D721Med (cell line): Measurements from ENCODE around the gene IMPDH1.

Experiments
- DNase-seq: peaks from one replicate; pipeline ENCODE4 v3.0.0; 2011; ENCODE audit warnings: low spot score; ENCODE audit not compliant: insufficient read length
- FAIRE-seq: peaks from 2 replicates; lab custom pipeline; 2011; peaks lifted over from hg19 to GRCh38; lab: Jason Lieb, UNC
- TF ChIP-seq, protein P1 (sequence below): IDR thresholded peaks from 2 replicates; pipeline ENCODE4 v1.5.1; 2012; ENCODE audit warnings: mild to moderate bottlenecking, control low read depth; ENCODE audit not compliant: insufficient read depth; ENCODE audit errors: missing control alignments

The IMPDH1 gene

DNA sequence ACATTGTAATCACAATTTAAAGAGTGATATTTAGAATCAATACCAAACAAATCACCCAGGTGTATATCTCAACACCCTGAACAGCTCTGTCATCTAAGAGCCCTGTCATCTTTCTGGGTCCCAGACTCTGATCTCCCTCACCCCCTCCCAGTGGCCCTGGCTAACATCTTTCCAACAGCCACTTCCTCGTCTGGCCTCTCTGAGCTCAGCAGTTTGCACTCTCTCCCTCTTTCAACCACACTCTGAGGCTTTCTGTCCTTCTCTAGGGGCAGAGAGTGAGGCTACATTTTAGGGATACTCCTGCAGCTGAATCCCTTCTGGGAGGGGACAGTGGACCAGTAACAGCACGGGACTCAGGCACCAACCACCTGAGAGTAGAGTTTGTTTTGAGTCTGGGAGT lies 31.1 kb downstream of the IMPDH1 start:
- FAIRE-seq (no peak), DNase-seq (no peak)
- TF ChIP-seq, protein P1, sequence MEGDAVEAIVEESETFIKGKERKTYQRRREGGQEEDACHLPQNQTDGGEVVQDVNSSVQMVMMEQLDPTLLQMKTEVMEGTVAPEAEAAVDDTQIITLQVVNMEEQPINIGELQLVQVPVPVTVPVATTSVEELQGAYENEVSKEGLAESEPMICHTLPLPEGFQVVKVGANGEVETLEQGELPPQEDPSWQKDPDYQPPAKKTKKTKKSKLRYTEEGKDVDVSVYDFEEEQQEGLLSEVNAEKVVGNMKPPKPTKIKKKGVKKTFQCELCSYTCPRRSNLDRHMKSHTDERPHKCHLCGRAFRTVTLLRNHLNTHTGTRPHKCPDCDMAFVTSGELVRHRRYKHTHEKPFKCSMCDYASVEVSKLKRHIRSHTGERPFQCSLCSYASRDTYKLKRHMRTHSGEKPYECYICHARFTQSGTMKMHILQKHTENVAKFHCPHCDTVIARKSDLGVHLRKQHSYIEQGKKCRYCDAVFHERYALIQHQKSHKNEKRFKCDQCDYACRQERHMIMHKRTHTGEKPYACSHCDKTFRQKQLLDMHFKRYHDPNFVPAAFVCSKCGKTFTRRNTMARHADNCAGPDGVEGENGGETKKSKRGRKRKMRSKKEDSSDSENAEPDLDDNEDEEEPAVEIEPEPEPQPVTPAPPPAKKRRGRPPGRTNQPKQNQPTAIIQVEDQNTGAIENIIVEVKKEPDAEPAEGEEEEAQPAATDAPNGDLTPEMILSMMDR = no peak

DNA sequence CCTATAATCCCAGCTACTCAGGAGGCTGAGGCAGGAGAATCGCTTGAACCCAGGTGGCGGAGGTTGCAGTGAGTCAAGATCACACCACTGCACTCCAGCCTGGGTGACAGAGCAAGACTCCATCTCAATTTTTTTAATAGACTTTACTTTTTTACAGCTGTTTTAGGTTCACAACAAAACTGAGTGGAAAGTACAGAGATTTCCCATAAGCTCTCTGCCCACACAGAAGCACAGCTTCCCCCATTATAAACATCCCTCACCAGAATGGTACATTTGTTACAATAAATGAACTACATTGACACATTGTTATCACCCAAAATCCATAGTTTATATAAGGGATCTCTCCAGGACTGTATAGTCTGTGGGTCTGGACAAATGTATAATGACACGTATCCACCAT lies 33.7 kb downstream of the IMPDH1 start:
- TF ChIP-seq, protein P1 = no peak
- DNase-seq (no peak), FAIRE-seq (no peak)

DNA sequence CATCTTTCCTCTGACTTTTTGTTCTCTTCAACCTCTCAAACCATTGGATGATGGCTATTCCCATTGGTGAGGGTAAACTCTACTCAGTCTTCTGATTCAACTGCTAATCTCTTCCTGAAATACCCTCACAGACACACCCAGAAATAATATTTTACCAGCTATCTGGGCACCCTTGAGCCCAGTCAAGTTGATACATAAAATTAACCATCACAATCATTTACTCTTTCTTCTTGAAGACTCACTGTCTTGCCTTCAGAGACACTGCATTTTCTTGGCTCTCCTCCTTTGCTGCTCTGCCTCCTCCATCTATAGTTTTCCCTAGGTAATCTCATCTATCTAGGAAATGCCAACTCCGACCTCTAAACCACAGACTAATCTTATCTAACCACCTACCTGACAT lies 35.7 kb downstream of the IMPDH1 start:
- FAIRE-seq (no peak), DNase-seq (no peak)
- TF ChIP-seq, protein P1 = no peak

DNA sequence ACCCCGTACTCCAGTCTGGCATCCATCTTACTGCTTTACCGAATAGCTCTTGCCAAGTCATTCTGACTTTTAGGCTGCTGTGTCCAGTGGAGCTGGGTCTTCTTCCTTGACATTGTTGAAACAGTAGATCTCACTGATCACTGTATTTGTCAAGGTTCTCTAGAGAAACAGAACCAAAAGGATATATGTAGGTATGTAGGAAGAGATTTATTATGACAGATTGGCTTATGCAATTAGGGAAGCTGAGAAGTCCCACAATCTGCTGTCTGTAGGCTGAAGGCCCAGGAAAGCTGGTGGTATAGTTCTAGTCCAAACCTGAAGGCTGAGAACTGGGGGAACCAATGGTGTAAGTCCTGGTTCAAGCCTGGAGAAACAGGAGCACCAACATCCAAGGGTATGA lies 36.2 kb downstream of the IMPDH1 start:
- TF ChIP-seq, protein P1 = no peak
- DNase-seq (no peak), FAIRE-seq (no peak)

DNA sequence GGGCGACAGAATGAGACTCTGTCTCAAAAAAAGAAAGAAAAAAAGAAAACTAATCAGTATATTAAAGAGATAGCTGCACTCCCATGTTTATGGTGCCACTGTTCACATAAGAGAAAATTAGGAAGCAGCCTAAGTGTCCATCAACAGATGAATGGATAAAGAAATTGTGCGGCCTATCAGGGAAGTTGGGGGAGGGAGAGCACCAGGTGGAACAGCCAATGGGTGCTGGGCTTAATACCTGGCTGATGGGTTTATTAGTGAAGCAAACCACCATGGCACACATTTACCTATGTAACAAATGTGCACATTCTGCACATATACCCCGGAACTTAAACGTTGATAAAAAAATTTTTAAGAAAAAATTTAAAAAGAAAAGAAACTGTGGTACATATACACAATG lies 39.3 kb downstream of the IMPDH1 start:
- FAIRE-seq (no peak), DNase-seq (no peak)
- TF ChIP-seq, protein P1 = no peak

DNA sequence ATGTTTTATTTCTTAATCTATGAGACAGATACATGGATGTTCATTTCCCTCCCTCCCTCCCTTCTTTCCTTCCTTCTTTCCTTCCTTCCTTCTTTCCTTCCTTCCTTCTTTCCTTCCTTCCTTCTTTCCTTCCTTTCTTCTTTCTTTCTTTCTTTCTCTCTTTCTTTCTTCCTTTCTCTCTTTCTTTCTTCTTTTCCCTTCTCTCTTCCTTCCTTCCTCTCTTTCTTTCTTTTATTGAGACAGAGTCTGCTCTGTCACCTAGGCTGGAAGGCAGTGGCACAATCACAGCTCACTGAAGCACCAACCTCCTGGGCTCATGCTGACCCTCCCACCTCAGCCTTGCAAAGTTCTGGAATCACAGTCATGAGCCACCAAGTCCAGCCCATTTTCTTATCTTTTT lies 42.8 kb downstream of the IMPDH1 start:
- FAIRE-seq = no peak
- DNase-seq = no peak
- TF ChIP-seq, protein P1 = no peak

DNA sequence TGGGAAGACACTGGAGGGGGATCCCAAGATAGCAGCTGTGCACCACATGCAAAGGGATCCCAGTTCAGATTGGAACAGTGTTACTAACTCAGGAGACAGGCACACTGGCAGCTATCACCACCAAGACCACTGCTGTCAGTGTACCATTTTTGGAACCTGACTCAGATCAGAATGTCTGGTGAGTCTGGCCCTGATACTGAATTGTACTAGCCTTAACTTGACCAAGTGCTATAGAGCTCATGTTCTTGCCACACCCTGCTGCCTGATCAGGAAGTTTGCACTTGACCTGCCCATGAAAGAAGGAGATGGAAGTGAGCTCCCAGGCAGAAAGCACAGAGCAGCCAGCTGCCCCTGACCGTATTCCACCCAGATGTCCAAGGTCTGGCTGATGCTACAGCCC lies 43.5 kb downstream of the IMPDH1 start:
- no peak for FAIRE-seq
- TF ChIP-seq, protein P1 = no peak
- DNase-seq = no peak
